ENCODE data around the gene PCYT2.

PCYT2 gene

DNA sequence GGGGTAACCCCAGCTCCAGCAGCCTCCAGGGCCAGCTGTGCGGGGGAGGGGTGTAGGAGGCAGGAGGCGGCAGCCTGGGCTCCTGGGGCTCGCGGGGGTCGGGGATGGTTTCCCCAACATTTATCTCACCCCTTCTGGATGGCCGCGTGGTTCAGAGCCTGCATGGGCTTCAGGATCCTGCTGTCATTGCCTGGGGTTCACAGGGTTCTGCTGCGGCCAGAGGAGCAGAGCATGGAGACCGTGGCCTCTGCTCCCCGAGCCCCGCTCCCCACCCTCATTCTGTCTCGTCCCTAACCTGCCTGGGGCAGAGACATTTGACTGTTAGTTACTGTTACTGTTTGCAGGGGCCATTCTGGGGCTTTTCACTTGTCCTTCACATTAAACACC lies 31.0 kb upstream of the PCYT2 start:
- Histone ChIP-seq H3K4me1 (ENCODE audit: insufficient read depth, low read length) (no peaks in the 10 kb centered on the region), H3K27ac (ENCODE audit: low read length) (no peak overlapping the region), H3K4me3 (ENCODE audit: low read depth in 1 of 2, low read length in 2 of 2) (no peak overlapping the region), H3K9ac (ENCODE audit: low read depth, low read length) (no peak overlapping the region), H3K27me3 (ENCODE audit: insufficient read depth, low read length, poor library complexity) (no peaks in the 10 kb centered on the region), H3K4me2 (ENCODE audit: insufficient read depth, low read length) (no peak overlapping the region), H3K9me3 (ENCODE audit: insufficient read depth, low read length, severe bottlenecking) (no peaks in the 10 kb centered on the region), H3K36me3 (ENCODE audit: insufficient read depth, low read length) (no peaks in the 10 kb centered on the region), H2AFZ (ENCODE audit: low read depth, low read length) (no peak overlapping the region), H3K79me2 (ENCODE audit: insufficient read depth, low read length) (no peaks in the 10 kb centered on the region), H4K20me1 (ENCODE audit: insufficient read depth, low read length) (no peaks in the 10 kb centered on the region)
- TF ChIP-seq EZH2 (IDR thresholded peaks at IDR 0.05; ENCODE audit: borderline replicate concordance, low read depth, low read length, severe bottlenecking) = no peak
- TF ChIP-seq, protein P1, sequence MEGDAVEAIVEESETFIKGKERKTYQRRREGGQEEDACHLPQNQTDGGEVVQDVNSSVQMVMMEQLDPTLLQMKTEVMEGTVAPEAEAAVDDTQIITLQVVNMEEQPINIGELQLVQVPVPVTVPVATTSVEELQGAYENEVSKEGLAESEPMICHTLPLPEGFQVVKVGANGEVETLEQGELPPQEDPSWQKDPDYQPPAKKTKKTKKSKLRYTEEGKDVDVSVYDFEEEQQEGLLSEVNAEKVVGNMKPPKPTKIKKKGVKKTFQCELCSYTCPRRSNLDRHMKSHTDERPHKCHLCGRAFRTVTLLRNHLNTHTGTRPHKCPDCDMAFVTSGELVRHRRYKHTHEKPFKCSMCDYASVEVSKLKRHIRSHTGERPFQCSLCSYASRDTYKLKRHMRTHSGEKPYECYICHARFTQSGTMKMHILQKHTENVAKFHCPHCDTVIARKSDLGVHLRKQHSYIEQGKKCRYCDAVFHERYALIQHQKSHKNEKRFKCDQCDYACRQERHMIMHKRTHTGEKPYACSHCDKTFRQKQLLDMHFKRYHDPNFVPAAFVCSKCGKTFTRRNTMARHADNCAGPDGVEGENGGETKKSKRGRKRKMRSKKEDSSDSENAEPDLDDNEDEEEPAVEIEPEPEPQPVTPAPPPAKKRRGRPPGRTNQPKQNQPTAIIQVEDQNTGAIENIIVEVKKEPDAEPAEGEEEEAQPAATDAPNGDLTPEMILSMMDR (IDR thresholded peaks at IDR 0.05; ENCODE audit: borderline replicate concordance, extremely low read depth, low read length, poor library complexity, severe bottlenecking) = no peak
- ATAC-seq (ENCODE audit: insufficient read depth, low read depth) (no peak), DNase-seq (no peak)

DNA sequence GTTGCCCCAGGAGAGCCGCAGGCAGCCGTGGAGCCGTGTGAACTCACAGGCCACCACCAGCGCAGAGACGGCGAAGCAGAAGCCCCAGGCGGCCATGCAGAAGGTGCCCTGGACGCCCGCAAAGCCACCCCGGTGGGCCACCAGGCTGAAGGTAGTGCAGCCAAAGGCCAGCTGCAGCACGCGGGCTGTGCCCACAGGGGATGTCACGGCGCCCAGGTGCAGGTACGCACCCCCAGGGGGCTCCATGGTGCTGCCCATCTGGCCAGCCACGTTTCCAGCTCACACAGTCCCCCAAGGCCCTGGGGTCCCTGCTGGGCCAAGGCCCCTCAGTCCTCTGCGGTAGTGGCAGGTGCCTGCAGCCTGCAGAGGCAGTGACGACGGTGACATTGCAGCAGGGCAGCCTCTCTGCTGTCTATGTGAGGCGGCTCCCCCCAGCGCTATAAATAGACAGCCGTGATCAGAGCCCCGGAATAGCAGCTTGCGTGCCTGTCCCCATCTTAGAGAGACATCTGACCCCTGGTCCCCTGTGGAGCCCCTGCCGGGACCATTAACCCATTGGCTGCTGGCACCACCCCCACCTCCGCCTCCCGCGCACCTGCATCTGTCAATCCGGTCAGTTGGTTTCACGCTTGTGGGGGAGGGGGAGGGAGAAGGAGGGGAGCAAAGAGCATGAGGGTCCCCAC lies 30.4 kb upstream of the PCYT2 start:
- H4K20me1 ChIP-seq (ENCODE audit: insufficient read depth, low read length) = no peaks in the 10 kb centered on the region
- ATAC-seq (ENCODE audit: insufficient read depth, low read depth) = no peak
- H3K79me2 ChIP-seq (ENCODE audit: insufficient read depth, low read length) = no peaks in the 10 kb centered on the region
- H3K36me3 ChIP-seq (ENCODE audit: insufficient read depth, low read length) = no peaks in the 10 kb centered on the region
- no peak overlapping the region for H3K27ac ChIP-seq (ENCODE audit: low read length)
- no peaks in the 10 kb centered on the region for H3K27me3 ChIP-seq (ENCODE audit: insufficient read depth, low read length, poor library complexity)
- no peak overlapping the region for H3K4me2 ChIP-seq (ENCODE audit: insufficient read depth, low read length)
- H3K9me3 ChIP-seq (ENCODE audit: insufficient read depth, low read length, severe bottlenecking) = no peaks in the 10 kb centered on the region
- H3K4me1 ChIP-seq (ENCODE audit: insufficient read depth, low read length) = no peaks in the 10 kb centered on the region
- TF ChIP-seq, protein P1 (IDR thresholded peaks at IDR 0.05; ENCODE audit: borderline replicate concordance, extremely low read depth, low read length, poor library complexity, severe bottlenecking) = no peak
- TF ChIP-seq EZH2 (IDR thresholded peaks at IDR 0.05; ENCODE audit: borderline replicate concordance, low read depth, low read length, severe bottlenecking) = no peak
- DNase-seq = no peak
- H3K4me3 ChIP-seq (ENCODE audit: low read depth in 1 of 2, low read length in 2 of 2) = no peak overlapping the region
- no peak overlapping the region for H2AFZ ChIP-seq (ENCODE audit: low read depth, low read length)
- no peak overlapping the region for H3K9ac ChIP-seq (ENCODE audit: low read depth, low read length)

DNA sequence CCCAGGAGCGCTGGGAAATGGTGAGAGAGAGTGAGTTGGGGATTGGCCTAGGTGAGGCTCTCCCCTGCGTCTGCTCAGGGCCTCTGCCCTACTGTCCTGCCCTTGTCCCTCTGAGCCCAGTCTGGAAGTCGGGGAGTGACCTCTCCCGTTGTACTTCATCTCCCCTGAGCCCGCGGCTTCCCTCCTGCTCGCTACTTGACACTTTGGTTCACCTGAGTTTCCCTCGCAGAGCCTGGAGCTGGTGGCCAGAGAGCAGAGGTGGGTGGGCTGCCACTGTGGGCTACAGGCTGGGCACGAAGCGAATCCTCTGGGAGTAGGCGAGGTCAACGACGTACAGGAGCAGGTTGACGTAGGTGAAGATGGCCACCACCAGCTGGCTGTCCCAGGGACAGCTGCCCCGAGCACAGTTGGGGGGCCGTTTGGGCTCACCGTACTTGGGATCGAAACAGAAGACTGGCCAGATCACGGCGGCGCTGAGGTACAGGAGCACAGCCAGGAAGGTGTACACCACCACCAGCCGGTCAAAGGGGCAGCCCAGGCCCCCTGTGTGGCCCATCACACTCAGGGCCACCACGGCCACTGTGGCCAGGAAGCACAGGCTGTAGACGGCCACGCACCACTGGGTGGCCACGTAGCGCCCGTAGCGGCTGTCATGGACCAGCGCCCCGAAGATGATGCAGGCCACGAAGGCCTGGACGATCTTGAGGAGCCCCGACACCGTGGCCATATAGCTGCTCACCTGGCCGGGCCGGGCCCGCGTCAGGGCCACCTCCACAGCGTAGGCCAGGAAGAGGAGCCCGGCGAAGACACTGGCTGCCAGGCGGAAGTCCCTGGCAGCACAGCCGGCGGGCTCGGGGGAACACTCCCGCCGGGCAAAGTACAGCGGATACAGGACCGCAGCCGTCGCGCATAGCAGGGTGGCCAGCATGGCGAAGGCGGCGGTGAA lies 29.6 kb upstream of the PCYT2 start:
- Histone ChIP-seq H3K4me3 (ENCODE audit: low read depth in 1 of 2, low read length in 2 of 2) (no peak overlapping the region), H3K27ac (ENCODE audit: low read length) (no peak overlapping the region), H4K20me1 (ENCODE audit: insufficient read depth, low read length) (no peaks in the 10 kb centered on the region), H2AFZ (ENCODE audit: low read depth, low read length) (no peak overlapping the region), H3K27me3 (ENCODE audit: insufficient read depth, low read length, poor library complexity) (no peaks in the 10 kb centered on the region), H3K4me1 (ENCODE audit: insufficient read depth, low read length) (no peaks in the 10 kb centered on the region), H3K4me2 (ENCODE audit: insufficient read depth, low read length) (no peak overlapping the region), H3K9me3 (ENCODE audit: insufficient read depth, low read length, severe bottlenecking) (no peaks in the 10 kb centered on the region), H3K36me3 (ENCODE audit: insufficient read depth, low read length) (no peaks in the 10 kb centered on the region), H3K79me2 (ENCODE audit: insufficient read depth, low read length) (no peaks in the 10 kb centered on the region), H3K9ac (ENCODE audit: low read depth, low read length) (no peak overlapping the region)
- no peak for TF ChIP-seq EZH2 (IDR thresholded peaks at IDR 0.05; ENCODE audit: borderline replicate concordance, low read depth, low read length, severe bottlenecking)
- TF ChIP-seq, protein P1 (IDR thresholded peaks at IDR 0.05; ENCODE audit: borderline replicate concordance, extremely low read depth, low read length, poor library complexity, severe bottlenecking) = no peak
- DNase-seq = no peak
- no peak; the same call in 2 of the 3 replicates for ATAC-seq (ENCODE audit: insufficient read depth, low read depth)

All from DND-41 (cell line).